Pancreas (tissue), 10 donors: ENCODE measurements around the gene MAML3. TPM values are rescaled to one million over a fixed set of nuclear protein-coding genes. Genes with fewer than 3 reads are reported as not detected.

ENCODE experiments used
- ATAC-seq, 4 donors: fragments of 200-7000 bp; cut with Tn5 transposase; one replicate each; pipeline versions ENCODE4 v1.8.0 to v1.9.1; 2020; ENCODE audit warnings: mild to moderate bottlenecking in 4 of 4, moderate library complexity in 4 of 4
- DNase-seq, 6 donors: peaks; one replicate each; pipeline ENCODE4 v3.0.0-alpha.2; 2020
- FAIRE-seq: peaks from 2 replicates; lab custom pipeline; 2012; peaks lifted over from hg19 to GRCh38; lab: Jason Lieb, UNC
- H3K27ac ChIP-seq, 4 donors: fragments of 200-600 bp; sonication (generic); 1 replicate in 3 of 4; 2 replicates in 1 of 4; pipeline versions ENCODE4 v1.5.0 to v1.8.0; 2020
- H3K27me3 ChIP-seq, 4 donors: fragments of 200-600 bp; one replicate each; pipeline ENCODE4 v1.8.0; 2021
- H3K36me3 ChIP-seq, 3 donors: fragments of 200-600 bp; sonication (generic) in 1 of 3; one replicate each; pipeline versions ENCODE4 v1.5.0 to v1.8.0; 2020 to 2021
- H3K4me1 ChIP-seq, 3 donors: fragments of 200-600 bp; one replicate each; pipeline ENCODE4 v1.8.0; 2021
- H3K4me3 ChIP-seq, 4 donors: fragments of 200-600 bp; sonication (generic) in 2 of 4; one replicate each; pipeline versions ENCODE4 v1.5.0 to v1.8.0; 2020 to 2021
- H3K9me3 ChIP-seq, 4 donors: fragments of 200-600 bp; one replicate each; pipeline ENCODE4 v1.8.0; 2021
- CTCF ChIP-seq, 4 donors: fragments of 200-600 bp; sonication (generic) in 3 of 4; IDR thresholded peaks; one replicate each; pipeline versions ENCODE4 v1.5.0 to v1.8.0; 2021; ENCODE audit warnings: antibody characterized with exemption in 4 of 4
- WGBS, 2 donors: extraction: QIAGEN DNeasy Blood & Tissue Kit; methylation state at CpG; one replicate each; pipeline ENCODE4 v1.1.7; 2013; 5-methylcytosine and 5-hydroxymethylcytosine counted together
- intact Hi-C, 3 donors: fragments of 100-400 bp; cut with DNase I; formaldehyde crosslinking; loops; one replicate each; pipeline versions ENCODE4 v1.11.1 to v1.14.2; 2022
- polyA plus RNA-seq, 2 donors: library from polyadenylated mRNA; stranded (reverse); fragments of 200-250 nt; gene quantifications; one replicate each; pipeline ENCODE4 v1.2.3, GENCODE V29; 2013
- total RNA-seq, 6 donors: library from RNA; stranded (reverse); fragmentation: NEBNext Ultra II Directional in 4 of 6; extraction: Animal tissue kit (Norgen Biotek cat#: 25700) in 4 of 6; gene quantifications; one replicate each; pipeline versions ENCODE4 v1.2.1 to v1.2.4, GENCODE V29; 2021 to 2023
- donor health status: healthy with polysubstance abuse.
- donor health status: DM: no; HTN: no; CAD: no; lungs with moderate emphysema.
- donor health status: DM: no; HTN: no; CAD: no.
- donor health status: control.
- donor health status: control.
- donor health status: Bipolar disorder and iron deficiency.
- donor health status: DM: yes; HTN: yes; CAD: no.
- donor health status: DM: no; HTN: no; CAD: no.
- donor health status: DM: no; HTN: no; CAD: no.
- donor health status: DM: yes; HTN: yes; CAD: no.

The MAML3 gene
- total and polyA plus RNA-seq, 8 donors: 3.8 to 8.9 (median 5.9) TPM

GRCh38 chr4:139763205-139763604, 390.8 kb downstream of the MAML3 start:
- ATAC-seq: no peak
- Histone ChIP-seq H3K4me3 (no peak overlapping the region), H3K27ac (no peak overlapping the region), H3K9me3 (no peaks in the 10 kb centered on the region), H3K4me1 (peaks cover 0 to 6% (median 0%) of the 10 kb centered on the region in 3 donors), H3K27me3 (no peaks in the 10 kb centered on the region), H3K36me3 (no peaks in the 10 kb centered on the region)
- intact Hi-C loops: no loop called here
- no peak for TF ChIP-seq CTCF (IDR thresholded peaks at IDR 0.05)
- no peak for FAIRE-seq
- WGBS, 2 donors: 80 to 84% methylated on average over 6 of the region's 6 CpGs
- no peak for DNase-seq

GRCh38 chr4:139762720-139763119, 391.3 kb downstream of the MAML3 start:
- intact Hi-C loops: no loop called here
- TF ChIP-seq CTCF (IDR thresholded peaks at IDR 0.05): no peak
- H3K27ac ChIP-seq: no peak overlapping the region
- H3K27me3 ChIP-seq: no peaks in the 10 kb centered on the region
- H3K4me3 ChIP-seq: no peak overlapping the region
- ATAC-seq (peak in 1 of 4 donors; percentile 20), FAIRE-seq (no peak), DNase-seq (no peak)
- H3K9me3 ChIP-seq: no peaks in the 10 kb centered on the region
- no peaks in the 10 kb centered on the region for H3K36me3 ChIP-seq
- peaks cover 0 to 6% (median 0%) of the 10 kb centered on the region in 3 donors for H3K4me1 ChIP-seq
- WGBS, 2 donors: 67 to 81% methylated on average over 5 of the region's 5 CpGs

GRCh38 chr4:139761461-139761860, 392.5 kb downstream of the MAML3 start:
- DNase-seq (no peak), FAIRE-seq (no peak), ATAC-seq (peak in 1 of 4 donors; percentile 39)
- no peaks in the 10 kb centered on the region for H3K27me3 ChIP-seq
- intact Hi-C loops: no loop called here
- H3K9me3 ChIP-seq: no peaks in the 10 kb centered on the region
- WGBS, 2 donors: 42 to 54% methylated on average over 4 of the region's 4 CpGs
- H3K27ac ChIP-seq: no peak overlapping the region
- H3K4me3 ChIP-seq: no peak overlapping the region
- H3K36me3 ChIP-seq: no peaks in the 10 kb centered on the region
- no peak for TF ChIP-seq CTCF (IDR thresholded peaks at IDR 0.05)
- peaks cover 0 to 6% (median 0%) of the 10 kb centered on the region in 3 donors for H3K4me1 ChIP-seq

GRCh38 chr4:139760567-139760966, 393.4 kb downstream of the MAML3 start:
- H3K36me3 ChIP-seq: no peaks in the 10 kb centered on the region
- peaks cover 0 to 6% (median 0%) of the 10 kb centered on the region in 3 donors for H3K4me1 ChIP-seq
- H3K4me3 ChIP-seq: no peak overlapping the region
- 82 to 92% methylated on average over 4 of the region's 4 CpGs for WGBS, 2 donors
- no peak for DNase-seq
- intact Hi-C loops: no loop called here
- no peaks in the 10 kb centered on the region for H3K9me3 ChIP-seq
- no peaks in the 10 kb centered on the region for H3K27me3 ChIP-seq
- FAIRE-seq: no peak
- H3K27ac ChIP-seq: no peak overlapping the region
- ATAC-seq: no peak
- no peak for TF ChIP-seq CTCF (IDR thresholded peaks at IDR 0.05)

GRCh38 chr4:139759097-139759496, 394.9 kb downstream of the MAML3 start:
- ATAC-seq: no peak
- no peak for TF ChIP-seq CTCF (IDR thresholded peaks at IDR 0.05)
- no peak for FAIRE-seq
- WGBS, 2 donors: 87 to 95% methylated on average over 4 of the region's 4 CpGs
- Histone ChIP-seq H3K4me3 (no peak overlapping the region), H3K36me3 (no peaks in the 10 kb centered on the region), H3K27ac (no peak overlapping the region), H3K9me3 (no peaks in the 10 kb centered on the region), H3K27me3 (no peaks in the 10 kb centered on the region), H3K4me1 (peaks cover 0 to 3% (median 0%) of the 10 kb centered on the region in 3 donors)
- DNase-seq: no peak
- intact Hi-C loops: no loop called here
